Measurements from ENCODE around the gene MED12L. TPM values are rescaled to one million over a fixed set of nuclear protein-coding genes. Genes with fewer than 3 reads are reported as not detected.
A peak's percentile ranks its signal among the peaks of the same experiment; 100 is the strongest.
"Not testable (repeated sequence)": the region's sequence is repeated elsewhere in the genome, so short reads cannot be mapped to it uniquely, and the experiment has no call there.

MED12L gene
- total and polyA plus RNA-seq, 4 donors = 11.9 to 23.8 (median 12.6) TPM

- 91% methylated on average over 5 of the region's 5 CpGs for WGBS (ENCODE audit: insufficient coverage)
- peaks cover 3% of the 10 kb centered on the region for H3K4me1 ChIP-seq (ENCODE audit: control insufficient read depth, insufficient read depth, low read length)
These were observed 141.4 kb downstream of the MED12L start for GRCh38 chr3:151226825-151227224.

GRCh38 chr3:151227266-151227806 is 141.9 kb downstream of the MED12L start:
- WGBS (ENCODE audit: insufficient coverage) = no CpG with 5 or more reads among the region's 6 CpGs
- no peaks in the 10 kb centered on the region for H3K9me3 ChIP-seq (ENCODE audit: control insufficient read depth, insufficient read depth, low read length)
- DNase-seq (ENCODE audit: low read depth in 4 of 6, low spot score in 6 of 6) = peak in 1 of 6 donors; percentile 21
- peaks cover 3% of the 10 kb centered on the region for H3K4me1 ChIP-seq (ENCODE audit: control insufficient read depth, insufficient read depth, low read length)
- H3K4me3 ChIP-seq (ENCODE audit: low read depth, low read length) = no peak overlapping the region
- H3K36me3 ChIP-seq (ENCODE audit: control insufficient read depth, insufficient read depth, low read length) = no peaks in the 10 kb centered on the region
- no peak overlapping the region for H3K27ac ChIP-seq (ENCODE audit: low read depth, low read length)
- no peaks in the 10 kb centered on the region for H3K27me3 ChIP-seq (ENCODE audit: control insufficient read depth, insufficient read depth, low read length)

More at GRCh38 chr3:151226825-151227224, 141.4 kb downstream of the MED12L start:
- Histone ChIP-seq H3K4me3 (ENCODE audit: low read depth, low read length) (no peak overlapping the region), H3K27me3 (ENCODE audit: control insufficient read depth, insufficient read depth, low read length) (no peaks in the 10 kb centered on the region), H3K27ac (ENCODE audit: low read depth, low read length) (no peak overlapping the region), H3K9me3 (ENCODE audit: control insufficient read depth, insufficient read depth, low read length) (no peaks in the 10 kb centered on the region), H3K36me3 (ENCODE audit: control insufficient read depth, insufficient read depth, low read length) (no peaks in the 10 kb centered on the region)
- no peak for DNase-seq (ENCODE audit: low read depth in 4 of 6, low spot score in 6 of 6)

DNA sequence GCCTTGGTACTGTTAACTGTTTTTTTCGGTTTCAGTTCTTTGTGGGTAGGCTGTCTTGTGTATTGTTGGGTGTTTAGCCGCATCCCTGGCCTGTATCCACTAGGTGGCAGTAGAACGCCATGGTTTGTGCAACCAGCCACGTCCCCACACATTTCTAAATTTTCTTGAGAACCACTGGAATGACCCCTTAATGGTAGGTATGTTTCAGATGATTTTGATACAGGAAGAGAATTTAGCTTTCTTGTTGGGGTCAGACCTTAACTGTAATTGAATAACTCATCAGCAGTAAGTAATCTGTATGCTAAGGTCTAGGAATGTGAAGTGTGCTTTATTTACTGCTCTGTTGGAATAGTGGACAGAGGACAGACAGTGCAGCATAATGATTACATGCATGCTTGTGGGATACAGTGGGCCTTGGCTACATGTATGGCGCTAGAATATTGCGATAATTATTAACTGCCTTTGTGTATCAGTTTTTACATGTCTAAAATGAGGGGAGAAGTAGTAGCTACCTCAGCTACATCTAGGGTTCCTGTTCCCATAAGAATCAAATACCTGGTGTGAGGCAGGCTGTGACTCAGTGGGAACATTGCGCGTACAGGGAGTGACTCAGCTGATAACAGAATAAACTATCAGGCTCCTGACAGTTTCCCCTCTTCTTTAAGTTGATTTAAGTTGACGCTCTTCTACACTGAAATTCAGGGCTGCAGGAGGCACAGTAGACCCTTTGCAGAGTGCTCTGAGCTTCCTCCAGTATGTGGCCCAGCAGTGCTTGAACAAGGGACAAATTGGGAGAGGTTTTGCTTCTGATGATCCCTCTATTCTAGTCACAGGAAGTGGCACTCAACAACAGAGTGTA is 142.6 kb downstream of the MED12L start:
- DNase-seq (ENCODE audit: low read depth in 4 of 6, low spot score in 6 of 6) = peak; percentile 68 to 93 (median 74)
- no peak overlapping the region for H3K4me3 ChIP-seq (ENCODE audit: low read depth, low read length)
- no peaks in the 10 kb centered on the region for H3K36me3 ChIP-seq (ENCODE audit: control insufficient read depth, insufficient read depth, low read length)
- H3K9me3 ChIP-seq (ENCODE audit: control insufficient read depth, insufficient read depth, low read length) = no peaks in the 10 kb centered on the region
- WGBS (ENCODE audit: insufficient coverage) = 80% methylated on average over 2 of the region's 9 CpGs
- H3K4me1 ChIP-seq (ENCODE audit: control insufficient read depth, insufficient read depth, low read length) = peaks cover 3% of the 10 kb centered on the region
- peak overlapping the region; percentile 37 for H3K27ac ChIP-seq (ENCODE audit: low read depth, low read length)
- H3K27me3 ChIP-seq (ENCODE audit: control insufficient read depth, insufficient read depth, low read length) = no peaks in the 10 kb centered on the region

DNA sequence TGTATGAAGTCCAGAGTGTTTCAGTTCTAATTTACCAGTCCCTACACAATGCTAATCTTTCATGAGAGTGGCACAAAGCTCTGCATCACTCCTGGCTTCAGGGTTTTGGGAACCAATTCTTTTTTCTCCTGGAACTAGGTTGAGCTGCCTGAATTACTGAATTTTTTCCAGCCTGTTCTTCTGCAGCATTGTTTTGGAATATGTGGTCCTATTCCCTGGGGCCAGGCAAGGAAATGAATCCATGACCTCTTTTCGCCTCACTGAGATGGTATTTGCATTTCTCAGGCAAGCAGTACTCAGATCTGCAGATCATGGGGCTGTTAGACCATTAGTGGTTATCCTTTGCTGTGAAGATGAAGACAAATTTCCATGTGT is 143.2 kb downstream of the MED12L start:
- whole genome bisulfite sequencing (ENCODE audit: insufficient coverage) = 86% methylated on average over 1 of the region's 1 CpG
- peak in 2 of 6 donors; percentile 28 to 57 for DNase-seq (ENCODE audit: low read depth in 4 of 6, low spot score in 6 of 6)
- Histone ChIP-seq H3K36me3 (ENCODE audit: control insufficient read depth, insufficient read depth, low read length) (no peaks in the 10 kb centered on the region), H3K4me1 (ENCODE audit: control insufficient read depth, insufficient read depth, low read length) (peaks cover 3% of the 10 kb centered on the region), H3K27ac (ENCODE audit: low read depth, low read length) (peak overlapping the region; percentile 37), H3K4me3 (ENCODE audit: low read depth, low read length) (no peak overlapping the region), H3K9me3 (ENCODE audit: control insufficient read depth, insufficient read depth, low read length) (no peaks in the 10 kb centered on the region), H3K27me3 (ENCODE audit: control insufficient read depth, insufficient read depth, low read length) (no peaks in the 10 kb centered on the region)

DNA sequence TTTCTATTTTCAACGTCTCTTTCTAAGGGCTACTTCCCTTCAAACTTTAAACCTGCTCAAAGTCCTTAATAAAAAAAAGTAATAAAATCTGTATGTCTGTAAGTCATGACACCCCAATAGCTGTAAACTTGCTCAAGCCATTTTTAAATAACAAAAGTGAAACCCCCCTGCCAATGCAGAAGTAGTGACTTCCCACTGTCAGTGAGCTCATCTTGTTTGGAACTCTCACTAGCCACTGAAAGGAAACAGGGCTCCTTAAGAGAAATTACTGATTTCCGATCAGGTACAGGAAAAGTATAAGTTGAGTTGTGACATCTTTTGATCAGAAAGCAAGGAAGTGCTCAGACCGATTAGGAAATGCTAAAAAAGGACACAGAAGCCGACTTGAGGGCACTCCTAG is 145.2 kb downstream of the MED12L start:
- Histone ChIP-seq H3K27me3 (ENCODE audit: control insufficient read depth, insufficient read depth, low read length) (no peaks in the 10 kb centered on the region), H3K36me3 (ENCODE audit: control insufficient read depth, insufficient read depth, low read length) (no peaks in the 10 kb centered on the region), H3K4me3 (ENCODE audit: low read depth, low read length) (no peak overlapping the region), H3K4me1 (ENCODE audit: control insufficient read depth, insufficient read depth, low read length) (peaks cover 3% of the 10 kb centered on the region), H3K9me3 (ENCODE audit: control insufficient read depth, insufficient read depth, low read length) (no peaks in the 10 kb centered on the region), H3K27ac (ENCODE audit: low read depth, low read length) (no peak overlapping the region)
- WGBS (ENCODE audit: insufficient coverage) = 82% methylated on average over 3 of the region's 4 CpGs
- no peak for DNase-seq (ENCODE audit: low read depth in 4 of 6, low spot score in 6 of 6)

DNA sequence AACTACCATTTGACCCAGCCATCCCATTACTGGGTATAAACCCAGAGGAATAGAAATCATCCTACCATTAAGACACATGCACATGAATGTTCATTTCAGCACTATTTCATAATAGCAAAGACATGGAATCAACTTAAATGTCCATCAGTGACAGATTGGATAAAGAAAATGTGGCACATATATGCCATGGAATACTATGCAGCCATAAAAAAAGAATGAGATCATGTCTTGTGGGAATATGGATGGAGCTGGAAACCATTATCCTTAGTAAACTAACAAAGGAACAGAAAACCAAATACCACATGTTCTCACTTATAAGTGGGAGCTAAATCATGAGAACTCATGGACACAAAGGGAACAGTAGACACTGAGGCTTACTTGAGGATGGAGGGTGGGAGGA is 146.9 kb downstream of the MED12L start:
- not testable (repeated sequence) for H3K4me1 ChIP-seq (ENCODE audit: control insufficient read depth, insufficient read depth, low read length); H3K36me3 ChIP-seq (ENCODE audit: control insufficient read depth, insufficient read depth, low read length); H3K9me3 ChIP-seq (ENCODE audit: control insufficient read depth, insufficient read depth, low read length)

DNA sequence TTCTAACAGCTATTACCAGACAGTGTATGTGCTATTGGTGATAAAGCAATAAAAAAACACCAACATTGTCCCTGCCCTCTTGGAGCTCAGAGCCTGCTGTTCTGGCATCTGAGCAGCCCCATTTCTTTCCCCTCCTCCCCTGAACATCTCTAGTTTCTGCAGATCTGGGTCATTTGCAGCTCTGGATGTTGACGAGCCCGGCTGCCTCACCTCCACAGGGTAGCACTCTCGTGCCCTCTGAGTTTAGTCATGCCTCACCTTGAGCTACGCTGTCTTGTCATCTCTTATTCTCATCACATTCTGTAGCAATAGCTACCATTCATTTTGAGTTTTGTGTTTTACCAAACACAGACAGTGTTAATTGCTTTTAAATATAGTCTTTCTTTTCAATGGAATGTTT is 147.5 kb downstream of the MED12L start:
- WGBS (ENCODE audit: insufficient coverage) = 37% methylated on average over 3 of the region's 4 CpGs

More for the DNA sequence above, 146.9 kb downstream of the MED12L start:
- not testable (repeated sequence) for H3K27me3 ChIP-seq (ENCODE audit: control insufficient read depth, insufficient read depth, low read length); H3K4me3 ChIP-seq (ENCODE audit: low read depth, low read length); DNase-seq (ENCODE audit: low read depth in 4 of 6, low spot score in 6 of 6); H3K27ac ChIP-seq (ENCODE audit: low read depth, low read length)

GRCh38 chr3:151234825-151235224 is 149.4 kb downstream of the MED12L start:
- Histone ChIP-seq H3K9me3 (ENCODE audit: control insufficient read depth, insufficient read depth, low read length) (no peaks in the 10 kb centered on the region), H3K27ac (ENCODE audit: low read depth, low read length) (no peak overlapping the region), H3K36me3 (ENCODE audit: control insufficient read depth, insufficient read depth, low read length) (no peaks in the 10 kb centered on the region), H3K4me3 (ENCODE audit: low read depth, low read length) (no peak overlapping the region), H3K27me3 (ENCODE audit: control insufficient read depth, insufficient read depth, low read length) (no peaks in the 10 kb centered on the region), H3K4me1 (ENCODE audit: control insufficient read depth, insufficient read depth, low read length) (no peaks in the 10 kb centered on the region)
- 100% methylated on average over 2 of the region's 6 CpGs for WGBS (ENCODE audit: insufficient coverage)
- no peak for DNase-seq (ENCODE audit: low read depth in 4 of 6, low spot score in 6 of 6)

More for the DNA sequence above, 147.5 kb downstream of the MED12L start:
- peaks cover 3% of the 10 kb centered on the region for H3K4me1 ChIP-seq (ENCODE audit: control insufficient read depth, insufficient read depth, low read length)
- no peak overlapping the region for H3K27ac ChIP-seq (ENCODE audit: low read depth, low read length)
- DNase-seq (ENCODE audit: low read depth in 4 of 6, low spot score in 6 of 6) = no peak
- no peaks in the 10 kb centered on the region for H3K9me3 ChIP-seq (ENCODE audit: control insufficient read depth, insufficient read depth, low read length)
- no peak overlapping the region for H3K4me3 ChIP-seq (ENCODE audit: low read depth, low read length)
- H3K36me3 ChIP-seq (ENCODE audit: control insufficient read depth, insufficient read depth, low read length) = no peaks in the 10 kb centered on the region
- no peaks in the 10 kb centered on the region for H3K27me3 ChIP-seq (ENCODE audit: control insufficient read depth, insufficient read depth, low read length)

GRCh38 chr3:151236316-151236715 is 150.9 kb downstream of the MED12L start:
- Histone ChIP-seq H3K4me3 (ENCODE audit: low read depth, low read length) (no peak overlapping the region), H3K27ac (ENCODE audit: low read depth, low read length) (no peak overlapping the region)
- 40% methylated on average over 1 of the region's 2 CpGs for WGBS (ENCODE audit: insufficient coverage)

GRCh38 chr3:151236736-151237135 is 151.3 kb downstream of the MED12L start:
- 100% methylated on average over 3 of the region's 7 CpGs for WGBS (ENCODE audit: insufficient coverage)
- H3K4me3 ChIP-seq (ENCODE audit: low read depth, low read length) = no peak overlapping the region
- no peaks in the 10 kb centered on the region for H3K9me3 ChIP-seq (ENCODE audit: control insufficient read depth, insufficient read depth, low read length)
- DNase-seq (ENCODE audit: low read depth in 4 of 6, low spot score in 6 of 6) = no peak
- H3K36me3 ChIP-seq (ENCODE audit: control insufficient read depth, insufficient read depth, low read length) = no peaks in the 10 kb centered on the region
- no peak overlapping the region for H3K27ac ChIP-seq (ENCODE audit: low read depth, low read length)
- H3K27me3 ChIP-seq (ENCODE audit: control insufficient read depth, insufficient read depth, low read length) = no peaks in the 10 kb centered on the region
- no peaks in the 10 kb centered on the region for H3K4me1 ChIP-seq (ENCODE audit: control insufficient read depth, insufficient read depth, low read length)

More at GRCh38 chr3:151236316-151236715, 150.9 kb downstream of the MED12L start:
- Histone ChIP-seq H3K27me3 (ENCODE audit: control insufficient read depth, insufficient read depth, low read length) (no peaks in the 10 kb centered on the region), H3K36me3 (ENCODE audit: control insufficient read depth, insufficient read depth, low read length) (no peaks in the 10 kb centered on the region), H3K9me3 (ENCODE audit: control insufficient read depth, insufficient read depth, low read length) (no peaks in the 10 kb centered on the region), H3K4me1 (ENCODE audit: control insufficient read depth, insufficient read depth, low read length) (no peaks in the 10 kb centered on the region)
- no peak for DNase-seq (ENCODE audit: low read depth in 4 of 6, low spot score in 6 of 6)
